Stimulated activated CD8-positive, alpha-beta memory T cell treated with anti-CD3 and anti-CD28 coated beads, Interleukin-12 subunit alpha, Interleukin-12 subunit beta, amount 100 ng/mL, for 24 hours (primary cell): Measurements from ENCODE around the gene ZKSCAN7.
"Not testable (repeated sequence)": the region's sequence is repeated elsewhere in the genome, so short reads cannot be mapped to it uniquely, and the experiment has no call there.

Source experiments
- DNase-seq: peaks from one replicate; pipeline ENCODE4 v3.0.0-alpha.2; 2020; ENCODE audit errors: extremely low read depth

The ZKSCAN7 gene

GRCh38 chr3:44577354-44577952 is 22.5 kb downstream of the ZKSCAN7 start:
- not testable (repeated sequence) for DNase-seq

DNA sequence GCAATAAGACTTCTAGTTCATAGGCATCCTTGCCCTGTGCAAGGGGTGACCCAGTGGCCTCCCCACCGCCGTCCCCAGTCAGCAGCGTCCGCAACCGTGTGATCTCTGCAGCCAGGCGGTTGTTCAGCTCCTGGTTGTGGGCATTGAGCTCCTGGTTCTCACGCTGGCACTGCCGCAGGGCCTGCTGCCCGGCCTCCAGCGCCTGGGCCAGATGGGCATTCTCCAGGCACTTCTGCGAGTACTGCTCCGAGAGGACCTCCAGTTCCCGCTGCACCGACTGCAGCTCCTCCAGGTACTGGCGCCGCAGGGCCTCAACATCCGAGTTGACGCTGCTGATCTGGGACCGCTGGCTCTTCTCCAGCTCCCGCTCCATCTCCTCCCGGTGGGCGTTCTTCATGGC is 23.3 kb downstream of the ZKSCAN7 start:
- not testable (repeated sequence) for DNase-seq

GRCh38 chr3:44578924-44579515 is 24.0 kb downstream of the ZKSCAN7 start:
- not testable (repeated sequence) for DNase-seq

DNA sequence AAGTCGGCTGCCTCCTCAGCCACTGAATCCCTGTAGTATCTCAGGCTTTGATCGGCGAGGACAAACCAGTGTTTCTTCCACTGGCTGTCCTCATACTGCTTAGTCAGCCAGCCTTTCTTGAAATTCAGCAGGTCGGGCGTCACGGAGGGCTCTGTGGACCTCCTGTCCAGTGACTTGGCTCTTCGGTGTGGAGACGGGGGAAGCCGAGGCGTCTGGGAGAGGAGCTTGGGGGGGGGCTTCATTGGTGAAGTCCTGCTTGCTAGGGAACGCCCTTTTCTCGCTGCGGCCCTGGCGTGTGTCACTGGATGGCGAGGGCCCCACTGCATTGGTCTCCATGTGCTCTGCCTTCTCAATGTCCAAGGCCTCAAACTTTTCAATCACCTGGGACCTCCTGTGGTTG is 24.8 kb downstream of the ZKSCAN7 start:
- not testable (repeated sequence) for DNase-seq

DNA sequence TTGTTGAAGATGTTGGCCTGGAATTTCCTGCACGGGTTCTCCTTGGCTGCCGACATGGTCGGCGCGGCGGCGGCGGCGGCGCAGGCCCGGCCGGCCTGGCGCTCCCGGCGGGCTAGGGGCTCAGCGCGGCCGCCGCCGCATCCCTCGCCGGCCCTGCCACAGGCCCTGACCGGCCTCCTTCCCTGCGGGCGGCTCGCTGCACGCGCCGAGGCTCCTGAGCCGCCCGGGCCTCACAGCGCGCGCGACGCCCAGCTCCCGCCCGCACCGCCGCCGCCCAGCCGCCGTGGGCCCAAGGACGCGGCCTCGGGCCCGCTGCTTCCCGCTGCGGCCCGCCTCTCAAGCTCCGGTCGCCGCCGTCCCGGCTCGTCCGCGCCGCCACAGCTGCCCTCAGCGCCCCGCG is 26.0 kb downstream of the ZKSCAN7 start:
- not testable (repeated sequence) for DNase-seq

- DNase-seq = no peak
These were observed 29.9 kb downstream of the ZKSCAN7 start, which contains the start of gene ZNF660 for GRCh38 chr3:44584646-44585501. ZNF660 (plus strand) TSS chr3:44584964; CDS start chr3:44594194, 9,230 bp downstream.

DNA sequence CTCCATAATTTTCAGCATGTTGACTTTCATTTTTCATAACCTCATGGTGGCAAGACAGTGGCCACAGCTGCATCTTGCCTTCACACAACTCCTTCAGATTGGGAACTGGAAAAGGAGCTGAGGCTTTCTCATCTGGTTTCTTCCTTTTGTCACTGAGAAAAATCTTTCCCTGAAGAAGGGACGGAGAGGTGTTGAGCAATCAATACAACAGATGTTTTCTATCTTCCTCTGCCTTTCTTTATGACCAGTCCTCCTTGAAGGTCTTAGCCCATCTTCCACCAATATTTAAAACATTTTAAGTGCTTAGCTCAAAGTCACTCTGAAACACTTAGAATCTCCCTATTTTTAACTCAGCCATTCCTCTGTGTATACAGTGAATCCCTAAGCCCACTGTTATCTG is 41.6 kb downstream of the ZKSCAN7 start:
- no peak for DNase-seq

GRCh38 chr3:44601749-44602148 is 46.8 kb downstream of the ZKSCAN7 start:
- no peak for DNase-seq

DNA sequence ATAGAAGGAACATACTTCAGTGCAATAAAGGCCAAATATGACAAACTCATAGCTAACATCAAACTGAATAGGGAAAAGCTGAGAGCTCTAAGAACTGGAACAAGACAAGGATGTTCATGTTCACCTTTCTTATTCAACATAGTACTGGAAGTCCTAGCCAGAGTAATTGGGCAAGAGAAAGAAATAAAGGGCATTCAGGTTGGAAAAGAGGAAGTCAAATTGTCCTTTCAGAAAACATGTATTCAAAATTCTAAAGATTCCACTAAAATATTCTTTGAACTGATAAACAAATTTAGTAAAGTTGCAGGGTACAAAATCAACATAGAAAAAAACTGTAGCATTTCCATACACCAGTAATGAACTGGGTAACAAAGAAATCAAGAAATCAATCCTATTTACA is 57.7 kb downstream of the ZKSCAN7 start:
- no peak for DNase-seq
